H1 (cell line): Measurements from ENCODE around the gene ADRA2B. TPM values are rescaled to one million over a fixed set of nuclear protein-coding genes. Genes with fewer than 3 reads are reported as not detected.

Source experiments
- CTCF ChIA-PET: fragments of 300-600 bp; sonication (Branson Sonifier 250); formaldehyde crosslinking; loops from one replicate; lab custom pipeline; 2021; ENCODE audit not compliant: partially characterized antibody; lab: Charles Lee
- POLR2A ChIA-PET: fragments of 300-600 bp; sonication (Branson Sonifier 250); formaldehyde crosslinking; loops from one replicate; lab custom pipeline; 2021; ENCODE audit warnings: inconsistent platforms; ENCODE audit not compliant: partially characterized antibody; lab: Charles Lee
- DNase-seq, 2 experiments: peaks; one replicate each; pipeline versions ENCODE4 v3.0.0 to v3.0.0-alpha.2; 2010 to 2022; ENCODE audit warnings: low spot score in 2 of 2, low read depth in 1 of 2, mixed read lengths in 1 of 2
- FAIRE-seq: peaks from 2 replicates; lab custom pipeline; 2011; peaks lifted over from hg19 to GRCh38; lab: Jason Lieb, UNC
- H2AFZ ChIP-seq: 2 replicates; pipeline ENCODE4 v1.8.1; 2012; ENCODE audit warnings: low read length, inconsistent platforms
- H2AK5ac ChIP-seq: 2 replicates; pipeline ENCODE4 v1.6.1; 2013; ENCODE audit warnings: low read depth, low read length
- H2BK120ac ChIP-seq: replicated peaks from 2 replicates; pipeline ENCODE3; 2013; ENCODE audit warnings: low read depth, low read length, inconsistent platforms
- H2BK12ac ChIP-seq: 2 replicates; pipeline ENCODE4 v1.6.1; 2013; ENCODE audit warnings: low read depth, low read length
- H2BK15ac ChIP-seq: 2 replicates; pipeline ENCODE4 v1.6.1; 2013; ENCODE audit warnings: low read length
- H2BK20ac ChIP-seq: 2 replicates; pipeline ENCODE4 v1.6.1; 2013; ENCODE audit warnings: low read length
- H2BK5ac ChIP-seq: 2 replicates; pipeline ENCODE4 v1.6.1; 2013; ENCODE audit warnings: low read depth, low read length
- H3K14ac ChIP-seq: 2 replicates; pipeline ENCODE4 v1.6.1; 2013; ENCODE audit warnings: inconsistent platforms; ENCODE audit not compliant: insufficient read length
- H3K18ac ChIP-seq: 2 replicates; pipeline ENCODE4 v1.6.1; 2013; ENCODE audit warnings: low read length; ENCODE audit errors: extremely low read depth
- H3K23ac ChIP-seq: 2 replicates; pipeline ENCODE4 v1.6.1; 2013; ENCODE audit warnings: inconsistent platforms; ENCODE audit not compliant: insufficient read length
- H3K23me2 ChIP-seq: 2 replicates; pipeline ENCODE4 v1.6.1; 2013; ENCODE audit warnings: low read depth, low read length
- H3K27ac ChIP-seq: 2 replicates; pipeline ENCODE4 v1.6.1; 2011; ENCODE audit warnings: low read depth, low read length, inconsistent platforms
- H3K27me3 ChIP-seq, 4 experiments: replicated peaks in 1 of 4; 1 replicate in 1 of 4; 2 replicates in 3 of 4; pipeline versions ENCODE4 v1.6.1 to v1.8.1; 2011 to 2013; ENCODE audit warnings: low read length in 3 of 4, mild to moderate bottlenecking in 3 of 4, inconsistent platforms in 2 of 4, mixed read lengths in 2 of 4, moderate library complexity in 1 of 4; ENCODE audit not compliant: control insufficient read depth in 3 of 4, insufficient read depth in 3 of 4; ENCODE audit errors: extremely low read depth in 1 of 4
- H3K36me3 ChIP-seq, 4 experiments: 2 replicates each; pipeline versions ENCODE4 v1.6.1 to v1.8.1; 2011 to 2013; ENCODE audit warnings: mild to moderate bottlenecking in 4 of 4, low read length in 3 of 4, moderate library complexity in 2 of 4, control low read depth in 1 of 4, inconsistent platforms in 1 of 4; ENCODE audit not compliant: insufficient read depth in 4 of 4, control insufficient read depth in 2 of 4
- H3K4ac ChIP-seq: replicated peaks from 2 replicates; pipeline ENCODE3; 2013; ENCODE audit warnings: low read length, low read depth, mixed read lengths, inconsistent platforms; ENCODE audit not compliant: insufficient read length
- H3K4me1 ChIP-seq, 4 experiments: replicated peaks in 1 of 4; 1 replicate in 1 of 4; 2 replicates in 3 of 4; pipeline versions ENCODE4 v1.6.1 to v1.8.1; 2011 to 2013; ENCODE audit warnings: low read length in 3 of 4, inconsistent platforms in 2 of 4, mixed read lengths in 1 of 4; ENCODE audit not compliant: insufficient read depth in 4 of 4, control insufficient read depth in 3 of 4
- H3K4me2 ChIP-seq, 2 experiments: 2 replicates each; pipeline versions ENCODE4 v1.6.1 to v1.8.1; 2011 to 2013; ENCODE audit warnings: low read depth in 2 of 2, low read length in 2 of 2, control low read depth in 1 of 2, inconsistent platforms in 1 of 2, mild to moderate bottlenecking in 1 of 2; ENCODE audit not compliant: insufficient read depth in 1 of 2
- H3K4me3 ChIP-seq, 4 experiments: fragments of 200-600, 300-600 bp in 1 of 4; sonication (generic), shearing (Covaris generic), sonication (Bioruptor Twin) in 1 of 4; 2 replicates each; pipeline versions ENCODE4 v1.5.1 to v1.8.1; 2011 to 2016; ENCODE audit warnings: low read length in 4 of 4, low read depth in 3 of 4, control low read depth in 2 of 4, inconsistent platforms in 2 of 4, mild to moderate bottlenecking in 2 of 4, mixed read lengths in 1 of 4, moderate library complexity in 1 of 4; ENCODE audit not compliant: insufficient read depth in 2 of 4; ENCODE audit errors: extremely low read depth in 1 of 4
- H3K56ac ChIP-seq: replicated peaks from 2 replicates; pipeline ENCODE3; 2013; ENCODE audit warnings: low read depth, mild to moderate bottlenecking, mixed read lengths, low read length, inconsistent platforms; ENCODE audit not compliant: insufficient read length
- H3K79me1 ChIP-seq: 2 replicates; pipeline ENCODE4 v1.6.1; 2013; ENCODE audit warnings: low read depth, low read length, control low read depth
- H3K79me2 ChIP-seq, 2 experiments: 2 replicates each; pipeline versions ENCODE4 v1.6.1 to v1.8.1; 2012 to 2013; ENCODE audit warnings: low read length in 2 of 2, mild to moderate bottlenecking in 2 of 2, inconsistent platforms in 1 of 2; ENCODE audit not compliant: insufficient read depth in 2 of 2, control insufficient read depth in 1 of 2
- H3K9ac ChIP-seq, 4 experiments: replicated peaks in 1 of 4; 1 replicate in 1 of 4; 2 replicates in 3 of 4; pipeline versions ENCODE4 v1.6.1 to v1.8.1; 2011 to 2013; ENCODE audit warnings: low read depth in 3 of 4, low read length in 3 of 4, control low read depth in 2 of 4, mild to moderate bottlenecking in 2 of 4, moderate library complexity in 2 of 4, inconsistent platforms in 1 of 4; ENCODE audit errors: extremely low read depth in 1 of 4
- H3K9me3 ChIP-seq, 2 experiments: 2 replicates each; pipeline versions ENCODE4 v1.6.1 to v1.8.1; 2012 to 2013; ENCODE audit warnings: mild to moderate bottlenecking in 2 of 2, moderate library complexity in 2 of 2, control low read depth in 1 of 2, inconsistent platforms in 1 of 2, low read depth in 1 of 2, low read length in 1 of 2, mixed read lengths in 1 of 2; ENCODE audit not compliant: insufficient read depth in 2 of 2
- H4K20me1 ChIP-seq, 2 experiments: replicated peaks in 1 of 2; 2 replicates each; pipeline versions ENCODE3 to v1.8.1; 2011 to 2013; ENCODE audit warnings: inconsistent platforms in 2 of 2, low read length in 2 of 2, mild to moderate bottlenecking in 1 of 2; ENCODE audit not compliant: insufficient read depth in 2 of 2, control insufficient read depth in 1 of 2
- H4K5ac ChIP-seq: 2 replicates; pipeline ENCODE4 v1.6.1; 2013; ENCODE audit warnings: low read length, low read depth, mixed read lengths, inconsistent platforms; ENCODE audit not compliant: insufficient read length
- H4K8ac ChIP-seq: 2 replicates; pipeline ENCODE4 v1.8.0; 2013; ENCODE audit warnings: mild to moderate bottlenecking, moderate library complexity, low read length, inconsistent platforms; ENCODE audit not compliant: insufficient read depth; ENCODE audit errors: extremely low read depth
- H4K91ac ChIP-seq: replicated peaks from 2 replicates; pipeline ENCODE3; 2013; ENCODE audit warnings: low read length, mixed read lengths, inconsistent platforms; ENCODE audit not compliant: insufficient read length
- ASH2L ChIP-seq: fragments of 200-600, 300-600 bp; sonication (generic); IDR thresholded peaks from one replicate; pipeline ENCODE4 v1.7.1; 2017; ENCODE audit warnings: low read length
- RAD21 ChIP-seq, 2 experiments: IDR thresholded peaks in 1 of 2; conservative IDR thresholded peaks in 1 of 2; 2 replicates each; pipeline ENCODE4 v1.6.1; 2011; ENCODE audit warnings: low read depth in 2 of 2, low read length in 2 of 2, improper control_type of control experiment in 1 of 2, inconsistent platforms in 1 of 2, mild to moderate bottlenecking in 1 of 2, moderate library complexity in 1 of 2
- TEAD4 ChIP-seq: IDR thresholded peaks from 2 replicates; pipeline ENCODE4 v1.6.1; 2012; ENCODE audit warnings: low read depth, low read length, inconsistent platforms, mixed read lengths
- WGBS, 2 experiments: shearing (Covaris generic) in 1 of 2; methylation state at CpG; one replicate each; pipeline versions ENCODE4 v1.1.6 to v1.1.7; 2013 to 2015; ENCODE audit warnings: low lambda C conversion rate in 2 of 2, mixed read lengths in 2 of 2, inconsistent platforms in 1 of 2, low coverage in 1 of 2, missing lambda C conversion rate in 1 of 2; ENCODE audit not compliant: insufficient replicate concordance in 2 of 2, insufficient coverage in 1 of 2, insufficient read length in 1 of 2; ENCODE audit errors: extremely low coverage in 1 of 2, missing lambda C conversion rate in 1 of 2; 5-methylcytosine and 5-hydroxymethylcytosine counted together
- polyA plus RNA-seq, 7 experiments: library from polyadenylated mRNA; depleted of rRNA in 3 of 7; stranded (reverse) in 5 of 7; unstranded in 2 of 7; fragments of >200 nt in 5 of 7; fragments of 200-250 nt in 2 of 7; gene quantifications; 1 replicate in 5 of 7; 2 replicates in 1 of 7; 4 replicates in 1 of 7; pipeline versions ENCODE4 v1.2.1 to v1.2.3, GENCODE V29; 2011 to 2013; ENCODE audit warnings: missing spikeins in 2 of 7, mixed read lengths in 2 of 7
- total RNA-seq: library from RNA; stranded (reverse); fragmentation: NEBNext Ultra II Directional; extraction: Animal tissue kit (Norgen Biotek cat#: 25700); gene quantifications from 2 replicates; pipeline ENCODE4 v1.2.1, GENCODE V29; 2021

ADRA2B gene
- total and polyA plus RNA-seq, 2 of the 8 experiments (the other 6 are each of a cell fraction or from before 2014, with no cell fraction given): 5.8 to 6.5 TPM

DNA sequence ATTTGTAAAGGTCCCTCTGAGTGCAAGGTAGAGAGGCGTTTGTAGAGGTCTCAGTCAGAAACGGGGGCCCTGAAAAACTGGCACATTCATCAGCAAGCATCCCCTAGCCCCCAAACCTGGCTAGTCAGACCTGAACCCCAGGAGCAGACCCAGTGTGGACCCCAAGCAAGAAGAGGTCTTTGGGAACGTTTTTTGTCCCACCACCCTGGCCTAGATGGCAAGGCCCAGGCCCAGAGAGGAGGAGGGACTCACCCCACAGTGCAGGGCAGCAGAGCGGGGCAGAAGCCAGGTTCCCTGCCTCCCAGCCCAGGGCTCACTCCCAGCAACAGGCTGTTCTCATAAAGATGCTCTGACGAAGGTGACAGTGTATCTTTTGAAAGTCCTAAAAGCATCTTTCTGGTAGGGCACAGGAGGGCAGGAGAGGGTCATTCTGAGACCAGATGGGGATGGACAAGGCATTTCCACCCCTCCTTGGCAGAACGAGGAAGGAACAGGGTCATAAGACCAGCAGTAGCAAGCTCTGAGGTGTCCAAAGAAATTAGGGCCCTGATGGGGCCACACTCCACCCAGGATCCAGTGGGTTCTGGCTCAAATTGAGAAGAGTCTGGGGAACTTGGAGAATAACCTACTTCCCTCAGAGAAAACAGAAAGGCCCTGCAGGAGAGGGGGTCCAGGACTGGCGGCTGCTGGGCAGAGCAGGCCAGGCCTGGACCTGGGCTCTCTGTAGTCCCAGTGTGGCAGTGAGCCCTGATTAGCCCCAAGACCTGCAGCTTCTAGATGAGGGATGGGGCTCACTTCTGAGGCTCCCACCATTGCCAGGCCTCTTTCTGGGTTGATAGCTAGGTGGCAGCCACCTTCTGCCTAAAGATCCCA lies 18.2 kb downstream of the ADRA2B start:
- peaks cover 0 to 7% (median 3%) of the 10 kb centered on the region in 4 experiments; a peak in 4 of 7 replicates for H3K4me1 ChIP-seq
- H2BK120ac ChIP-seq: no peak overlapping the region
- H2BK12ac ChIP-seq: 0 out of 2 replicates have a peak overlapping the region, but pooled peaks have one; percentile 84
- no peak overlapping the region for H3K4ac ChIP-seq
- H4K20me1 ChIP-seq: no peaks in the 10 kb centered on the region
- H4K91ac ChIP-seq: no peak overlapping the region
- TF ChIP-seq TEAD4: no peak
- peak in 1 of 2 experiments; percentile 21; a peak in 1 of 4 replicates for TF ChIP-seq RAD21 (IDR thresholded peaks at IDR 0.05 in 1 of 2, conservative IDR thresholded peaks at IDR 0.05 in 1 of 2; ENCODE audit: low read depth in 2 of 2, low read length in 2 of 2)
- TF ChIP-seq ASH2L: no peak
- no peaks in the 10 kb centered on the region for H3K9me3 ChIP-seq
- no peaks in the 10 kb centered on the region; the same call in 1 of the 2 replicates for H3K23me2 ChIP-seq
- H2BK5ac ChIP-seq: no peak overlapping the region
- H3K14ac ChIP-seq: no peak overlapping the region
- H3K4me3 ChIP-seq: no peak overlapping the region
- WGBS, 2 experiments: 86% methylated on average over 7 of the region's 7 CpGs; no CpG with 5 or more reads in 1 of the 2 experiments
- no peak overlapping the region for H3K4me2 ChIP-seq
- no peaks in the 10 kb centered on the region for H3K79me1 ChIP-seq
- no peaks in the 10 kb centered on the region for H3K36me3 ChIP-seq
- H4K5ac ChIP-seq: no peak overlapping the region
- no peak overlapping the region for H2BK15ac ChIP-seq
- no peak overlapping the region for H2AFZ ChIP-seq
- ChIA-PET POLR2A (interaction anchor here (0.7 to 1.3 kb wide), 3 partner anchors 10 to 33 kb away, joined by 3 to 9 read pairs (median 3); no protein-coding TSS in a partner anchor), CTCF (interaction anchor here (0.6 to 4.1 kb wide), 8 partner anchors 13 to 164 kb away, joined by 3 to 18 read pairs (median 3); partner anchors contain the start of gene ASTL)
- DNase-seq (peak in 1 of 2 experiments; percentile 41), FAIRE-seq (no peak)
- no peaks in the 10 kb centered on the region for H3K79me2 ChIP-seq
- no peak overlapping the region for H3K56ac ChIP-seq
- no peak overlapping the region for H4K8ac ChIP-seq
- no peaks in the 10 kb centered on the region for H3K27me3 ChIP-seq
- H2BK20ac ChIP-seq: no peak overlapping the region
- H3K27ac ChIP-seq: no peak overlapping the region
- no peak overlapping the region for H2AK5ac ChIP-seq
- H3K23ac ChIP-seq: no peak overlapping the region
- no peak overlapping the region for H3K18ac ChIP-seq
- H3K9ac ChIP-seq: no peak overlapping the region
